A549 (cell line): Measurements from ENCODE around the gene GRIK5.

Source experiments
- RNF2 ChIP-seq: fragments of 200-600 bp; sonication (generic); IDR thresholded peaks from 2 replicates; pipeline ENCODE4 v1.6.1; 2016; ENCODE audit warnings: low read depth, mild to moderate bottlenecking, antibody characterized with exemption, moderate library complexity, borderline replicate concordance
- SMC3 ChIP-seq: fragments of >200 bp; sonication (Bioruptor Twin); formaldehyde crosslinking; IDR thresholded peaks from 3 replicates; pipeline ENCODE4 v1.6.1; 2018; ENCODE audit warnings: inconsistent platforms
- TF ChIP-seq, protein P1 (sequence below): fragments of >200 bp; sonication (Bioruptor Twin); formaldehyde crosslinking; IDR thresholded peaks from 3 replicates; pipeline ENCODE4 v1.5.1; 2016
- TF ChIP-seq, protein P2 (sequence below): IDR thresholded peaks from 2 replicates; pipeline ENCODE4 v1.6.1; 2012; ENCODE audit warnings: low read depth, borderline replicate concordance
- TF ChIP-seq, protein P3 (sequence below): fragments of 200-600 bp; sonication (generic); IDR thresholded peaks from 2 replicates; pipeline ENCODE4 v1.6.1; 2016; ENCODE audit warnings: antibody characterized with exemption, mild to moderate bottlenecking, moderate library complexity

DNA sequence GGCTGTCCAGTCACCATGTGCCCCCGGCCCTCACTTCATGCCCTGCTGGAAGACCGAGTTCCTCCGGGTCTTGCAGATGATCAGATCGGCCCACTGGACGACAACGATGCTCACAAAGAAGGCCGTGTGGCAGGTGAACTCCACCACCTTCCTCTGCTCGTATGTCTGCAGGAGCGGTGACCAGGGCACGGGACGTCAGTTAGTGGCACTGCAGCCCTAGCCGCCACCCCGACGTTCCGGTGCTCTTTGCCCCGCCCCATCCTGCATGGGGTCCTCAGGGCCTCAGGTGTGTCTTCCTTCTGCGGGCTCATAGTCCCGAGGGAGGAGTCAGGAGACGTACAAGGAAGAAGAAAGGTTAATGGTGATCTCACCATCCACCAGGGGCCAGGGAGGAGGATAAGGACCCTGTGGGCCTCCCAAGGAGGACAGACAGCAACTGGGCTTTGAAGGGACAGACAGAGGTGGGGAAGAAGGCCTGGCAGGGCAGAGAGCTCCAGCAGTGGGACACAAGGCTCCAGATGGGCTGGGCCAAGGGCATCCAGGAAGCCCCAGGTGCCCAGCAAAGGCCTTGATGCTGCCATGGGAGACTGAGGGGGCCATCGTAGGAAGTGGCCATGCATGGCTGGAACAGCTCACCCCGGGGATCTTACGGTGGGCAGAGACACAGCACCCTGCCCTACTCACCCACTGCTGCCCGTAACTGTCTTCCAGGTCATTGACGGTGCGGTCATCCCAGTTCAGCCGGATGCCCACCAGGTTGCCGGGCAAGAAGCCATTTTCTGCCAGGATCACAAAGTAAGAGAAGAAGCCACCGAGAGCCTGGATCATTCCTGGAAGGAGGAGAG is 101.0 kb downstream of the GRIK5 start:
- TF ChIP-seq, protein P1, sequence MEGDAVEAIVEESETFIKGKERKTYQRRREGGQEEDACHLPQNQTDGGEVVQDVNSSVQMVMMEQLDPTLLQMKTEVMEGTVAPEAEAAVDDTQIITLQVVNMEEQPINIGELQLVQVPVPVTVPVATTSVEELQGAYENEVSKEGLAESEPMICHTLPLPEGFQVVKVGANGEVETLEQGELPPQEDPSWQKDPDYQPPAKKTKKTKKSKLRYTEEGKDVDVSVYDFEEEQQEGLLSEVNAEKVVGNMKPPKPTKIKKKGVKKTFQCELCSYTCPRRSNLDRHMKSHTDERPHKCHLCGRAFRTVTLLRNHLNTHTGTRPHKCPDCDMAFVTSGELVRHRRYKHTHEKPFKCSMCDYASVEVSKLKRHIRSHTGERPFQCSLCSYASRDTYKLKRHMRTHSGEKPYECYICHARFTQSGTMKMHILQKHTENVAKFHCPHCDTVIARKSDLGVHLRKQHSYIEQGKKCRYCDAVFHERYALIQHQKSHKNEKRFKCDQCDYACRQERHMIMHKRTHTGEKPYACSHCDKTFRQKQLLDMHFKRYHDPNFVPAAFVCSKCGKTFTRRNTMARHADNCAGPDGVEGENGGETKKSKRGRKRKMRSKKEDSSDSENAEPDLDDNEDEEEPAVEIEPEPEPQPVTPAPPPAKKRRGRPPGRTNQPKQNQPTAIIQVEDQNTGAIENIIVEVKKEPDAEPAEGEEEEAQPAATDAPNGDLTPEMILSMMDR: no peak
- no peak for TF ChIP-seq SMC3
- TF ChIP-seq, protein P2, sequence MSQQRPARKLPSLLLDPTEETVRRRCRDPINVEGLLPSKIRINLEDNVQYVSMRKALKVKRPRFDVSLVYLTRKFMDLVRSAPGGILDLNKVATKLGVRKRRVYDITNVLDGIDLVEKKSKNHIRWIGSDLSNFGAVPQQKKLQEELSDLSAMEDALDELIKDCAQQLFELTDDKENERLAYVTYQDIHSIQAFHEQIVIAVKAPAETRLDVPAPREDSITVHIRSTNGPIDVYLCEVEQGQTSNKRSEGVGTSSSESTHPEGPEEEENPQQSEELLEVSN: no peak
- TF ChIP-seq RNF2: no peak
- TF ChIP-seq, protein P3, sequence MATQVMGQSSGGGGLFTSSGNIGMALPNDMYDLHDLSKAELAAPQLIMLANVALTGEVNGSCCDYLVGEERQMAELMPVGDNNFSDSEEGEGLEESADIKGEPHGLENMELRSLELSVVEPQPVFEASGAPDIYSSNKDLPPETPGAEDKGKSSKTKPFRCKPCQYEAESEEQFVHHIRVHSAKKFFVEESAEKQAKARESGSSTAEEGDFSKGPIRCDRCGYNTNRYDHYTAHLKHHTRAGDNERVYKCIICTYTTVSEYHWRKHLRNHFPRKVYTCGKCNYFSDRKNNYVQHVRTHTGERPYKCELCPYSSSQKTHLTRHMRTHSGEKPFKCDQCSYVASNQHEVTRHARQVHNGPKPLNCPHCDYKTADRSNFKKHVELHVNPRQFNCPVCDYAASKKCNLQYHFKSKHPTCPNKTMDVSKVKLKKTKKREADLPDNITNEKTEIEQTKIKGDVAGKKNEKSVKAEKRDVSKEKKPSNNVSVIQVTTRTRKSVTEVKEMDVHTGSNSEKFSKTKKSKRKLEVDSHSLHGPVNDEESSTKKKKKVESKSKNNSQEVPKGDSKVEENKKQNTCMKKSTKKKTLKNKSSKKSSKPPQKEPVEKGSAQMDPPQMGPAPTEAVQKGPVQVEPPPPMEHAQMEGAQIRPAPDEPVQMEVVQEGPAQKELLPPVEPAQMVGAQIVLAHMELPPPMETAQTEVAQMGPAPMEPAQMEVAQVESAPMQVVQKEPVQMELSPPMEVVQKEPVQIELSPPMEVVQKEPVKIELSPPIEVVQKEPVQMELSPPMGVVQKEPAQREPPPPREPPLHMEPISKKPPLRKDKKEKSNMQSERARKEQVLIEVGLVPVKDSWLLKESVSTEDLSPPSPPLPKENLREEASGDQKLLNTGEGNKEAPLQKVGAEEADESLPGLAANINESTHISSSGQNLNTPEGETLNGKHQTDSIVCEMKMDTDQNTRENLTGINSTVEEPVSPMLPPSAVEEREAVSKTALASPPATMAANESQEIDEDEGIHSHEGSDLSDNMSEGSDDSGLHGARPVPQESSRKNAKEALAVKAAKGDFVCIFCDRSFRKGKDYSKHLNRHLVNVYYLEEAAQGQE: no peak
